Endodermal cell (in vitro differentiated cells): ENCODE results near the gene REXO5. TPM values are rescaled to one million over a fixed set of nuclear protein-coding genes. Genes with fewer than 3 reads are reported as not detected.

ENCODE experiments used
- DNase-seq: peaks from one replicate; pipeline ENCODE4 v3.0.0-alpha.2; 2017
- H3K27ac ChIP-seq: 2 replicates; pipeline ENCODE4 v1.5.1; 2013; ENCODE audit warnings: mild to moderate bottlenecking, low read depth, low read length, moderate library complexity
- H3K27me3 ChIP-seq: 2 replicates; pipeline ENCODE4 v1.6.1; 2013; ENCODE audit warnings: mild to moderate bottlenecking, low read length, moderate library complexity; ENCODE audit not compliant: insufficient read depth, control insufficient read depth, poor library complexity, severe bottlenecking
- H3K36me3 ChIP-seq: 2 replicates; pipeline ENCODE4 v1.7.0; 2013; ENCODE audit warnings: mild to moderate bottlenecking, low read length, moderate library complexity; ENCODE audit not compliant: control insufficient read depth, insufficient read depth
- H3K4me1 ChIP-seq: one replicate; pipeline ENCODE4 v1.7.0; 2013; ENCODE audit warnings: low read length; ENCODE audit not compliant: control insufficient read depth, insufficient read depth
- H3K4me3 ChIP-seq: 2 replicates; pipeline ENCODE4 v1.5.1; 2013; ENCODE audit warnings: mild to moderate bottlenecking, low read length, moderate library complexity
- H3K9ac ChIP-seq: 2 replicates; pipeline ENCODE4 v1.6.1; 2013; ENCODE audit warnings: mild to moderate bottlenecking, low read length, moderate library complexity; ENCODE audit not compliant: poor library complexity, severe bottlenecking; ENCODE audit errors: extremely low read depth
- H3K9me3 ChIP-seq: 2 replicates; pipeline ENCODE4 v1.6.1; 2013; ENCODE audit warnings: mild to moderate bottlenecking, low read length, moderate library complexity; ENCODE audit not compliant: control insufficient read depth
- H3K27ac Mint-ChIP-seq: 2 replicates; pipeline ENCODE4 v1.8.0; 2020; ENCODE audit warnings: mixed read lengths
- H3K27me3 Mint-ChIP-seq: 2 replicates; pipeline ENCODE4 v1.8.0; 2021; ENCODE audit warnings: mild to moderate bottlenecking, mixed read lengths; ENCODE audit not compliant: insufficient read depth
- H3K36me3 Mint-ChIP-seq: 2 replicates; pipeline ENCODE4 v1.8.0; 2020; ENCODE audit warnings: low read depth, mixed read lengths
- H3K4me1 Mint-ChIP-seq: 2 replicates; pipeline ENCODE4 v1.8.0; 2020; ENCODE audit warnings: mixed read lengths
- H3K4me3 Mint-ChIP-seq: 2 replicates; pipeline ENCODE4 v1.8.0; 2020; ENCODE audit warnings: mild to moderate bottlenecking, moderate library complexity, mixed read lengths
- H3K9me3 Mint-ChIP-seq: 2 replicates; pipeline ENCODE4 v1.8.0; 2020; ENCODE audit warnings: mild to moderate bottlenecking, mixed read lengths
- CTCF ChIP-seq: fragments of 200-600 bp; sonication (generic); conservative IDR thresholded peaks from 2 replicates; pipeline ENCODE4 v1.5.0; 2021; ENCODE audit warnings: antibody characterized with exemption, mild to moderate bottlenecking
- WGBS, 2 experiments: methylation state at CpG; one replicate each; pipeline versions ENCODE4 v1.1.5 to v1.1.7; 2013; ENCODE audit warnings: missing lambda C conversion rate in 2 of 2, mixed read lengths in 1 of 2; ENCODE audit not compliant: insufficient coverage in 1 of 2, insufficient read length in 1 of 2; 5-methylcytosine and 5-hydroxymethylcytosine counted together
- long read RNA-seq, 4 experiments: library from polyadenylated mRNA in 2 of 4; library from RNA in 1 of 4; library from capped mRNA in 1 of 4; stranded (forward) in 3 of 4; unstranded in 1 of 4; transcript quantifications; one replicate each; pipeline ENCODE4 v2.0.0, GENCODE V29; 2020 to 2021; ENCODE audit warnings: inconsistent platforms in 1 of 4
- polyA plus RNA-seq, 2 experiments: library from polyadenylated mRNA; stranded (reverse); fragments of 50-300 nt; gene quantifications; one replicate each; pipeline ENCODE4 v1.2.3, GENCODE V29; 2013
- total RNA-seq, 2 donors: library from RNA; stranded (reverse); fragmentation: NEBNext Ultra II Directional in 1 of 2; extraction: Animal tissue kit (Norgen Biotek cat#: 25700) in 1 of 2; gene quantifications; 2 replicates in 1 of 2; 3 replicates in 1 of 2; pipeline ENCODE4 v1.2.1, GENCODE V29; 2021

Gene REXO5
- 10 to 100 TPM in 1 of 2 donors, 1 to 10 TPM in 1; 4.3 to 10.2 TPM for total RNA-seq
- polyA plus RNA-seq (2013, experiment 1 of 2) = 9.3 TPM
- polyA plus RNA-seq (2013, experiment 2 of 2) = 7.8 TPM
- long read RNA-seq, experiment 1 = 0 reads
- long read RNA-seq, experiment 2, transcript REXO5-201 (20 exons, 2,722 nt) = major isoform, 8 of 13 reads
- long read RNA-seq, experiment 2, partial matches to known transcripts = 0 of 13 reads
- long read RNA-seq, experiment 2, other reads (novel, unspliced or antisense) = 3 of 13 reads
- long read RNA-seq, experiment 3, transcript REXO5-201 (20 exons, 2,722 nt) = major isoform, 9 of 27 reads
- long read RNA-seq, experiment 3, partial matches to known transcripts = 1 of 27 reads
- long read RNA-seq, experiment 3, other reads (novel, unspliced or antisense) = 14 of 27 reads
- long read RNA-seq, experiment 4, partial matches to known transcripts = 2 of 5 reads
- long read RNA-seq, experiment 4, other reads (novel, unspliced or antisense) = 1 of 5 reads

- TF ChIP-seq CTCF = peak; percentile 63
- H3K27ac ChIP-seq = peak within 1 kb of the TSS; percentile 80
- H3K27me3 ChIP-seq = no peaks in the 10 kb centered on the region
- no peaks in the 10 kb centered on the region for H3K4me1 ChIP-seq
- peak within 1 kb of the TSS; percentile 96 for H3K4me3 ChIP-seq
- no peaks in the 10 kb centered on the region for H3K27me3 Mint-ChIP-seq
- peak within 1 kb of the TSS; percentile 95 for H3K4me3 Mint-ChIP-seq
- WGBS, 2 experiments = 0% methylated on average over 10 to 74 of the region's 74 CpGs
- peaks cover under 1% of the 10 kb centered on the region for H3K36me3 Mint-ChIP-seq
- DNase-seq = peak; percentile 97
- peaks cover 5% of the 10 kb centered on the region for H3K4me1 Mint-ChIP-seq
- H3K9me3 Mint-ChIP-seq = no peaks in the 10 kb centered on the region
- peak within 1 kb of the TSS; percentile 91 for H3K27ac Mint-ChIP-seq
- H3K9ac ChIP-seq = peak within 1 kb of the TSS; percentile 79
- H3K36me3 ChIP-seq = no peaks in the 10 kb centered on the region
- no peaks in the 10 kb centered on the region for H3K9me3 ChIP-seq
Observed at GRCh38 chr16:20806168-20807050, at the start of gene REXO5, which contains the start of gene ERI2. Gene REXO5 (plus strand): TSS chr16:20806527. CDS start chr16:20806954, 427 bp downstream. Gene ERI2 (minus strand): TSS chr16:20806472. CDS start chr16:20806430, 42 bp downstream.

GRCh38 chr16:20760346-20760745 is 46.0 kb upstream of the REXO5 start:
- no peaks in the 10 kb centered on the region for H3K27me3 ChIP-seq
- H3K4me3 Mint-ChIP-seq = no peak overlapping the region
- 92% methylated on average over 2 of the region's 2 CpGs; no CpG with 5 or more reads in 1 of the 2 experiments for WGBS, 2 experiments
- no peak overlapping the region for H3K27ac ChIP-seq
- H3K27ac Mint-ChIP-seq = no peak overlapping the region
- peaks cover 6% of the 10 kb centered on the region for H3K4me1 Mint-ChIP-seq
- H3K9ac ChIP-seq = no peak overlapping the region
- peaks cover 2% of the 10 kb centered on the region for H3K27me3 Mint-ChIP-seq
- H3K9me3 Mint-ChIP-seq = peaks cover 18% of the 10 kb centered on the region
- H3K9me3 ChIP-seq = peaks cover 6% of the 10 kb centered on the region
- no peak for DNase-seq
- H3K36me3 Mint-ChIP-seq = no peaks in the 10 kb centered on the region
- H3K4me1 ChIP-seq = no peaks in the 10 kb centered on the region
- no peaks in the 10 kb centered on the region for H3K36me3 ChIP-seq
- TF ChIP-seq CTCF = no peak
- no peak overlapping the region for H3K4me3 ChIP-seq

- Histone ChIP-seq H3K27me3 (no peaks in the 10 kb centered on the region), H3K4me1 (no peaks in the 10 kb centered on the region), H3K4me3 (no peak overlapping the region), H3K9ac (no peak overlapping the region), H3K36me3 (no peaks in the 10 kb centered on the region), H3K27ac (no peak overlapping the region), H3K9me3 (peaks cover 6% of the 10 kb centered on the region)
- peaks cover 18% of the 10 kb centered on the region for H3K9me3 Mint-ChIP-seq
- H3K4me3 Mint-ChIP-seq = no peak overlapping the region
- H3K27ac Mint-ChIP-seq = no peak overlapping the region
- H3K36me3 Mint-ChIP-seq = no peaks in the 10 kb centered on the region
- no peak for TF ChIP-seq CTCF
- H3K27me3 Mint-ChIP-seq = peaks cover 4% of the 10 kb centered on the region
- peaks cover 6% of the 10 kb centered on the region for H3K4me1 Mint-ChIP-seq
- DNase-seq = no peak
- 80 to 97% methylated on average over 1 of the region's 1 CpG for whole genome bisulfite sequencing, 2 experiments
Observed at GRCh38 chr16:20761175-20761574, 45.2 kb upstream of the REXO5 start.
